NCI-H748 treated with DMSO at 0.1 percent for 48 hours (cell line): ENCODE results near the gene MTUS2.
A peak's percentile ranks its signal among the peaks of the same experiment; 100 is the strongest.

Experiments
- DNase-seq: peaks from one replicate; lab custom pipeline; 2025; lab: John Stamatoyannopoulos, UW

Gene MTUS2

GRCh38 chr13:29507356-29507755, 687.2 kb downstream of the MTUS2 start:
- DNase-seq, result no peak

GRCh38 chr13:29508130-29508875, 688.2 kb downstream of the MTUS2 start:
- peak; percentile 91 for DNase-seq

DNA sequence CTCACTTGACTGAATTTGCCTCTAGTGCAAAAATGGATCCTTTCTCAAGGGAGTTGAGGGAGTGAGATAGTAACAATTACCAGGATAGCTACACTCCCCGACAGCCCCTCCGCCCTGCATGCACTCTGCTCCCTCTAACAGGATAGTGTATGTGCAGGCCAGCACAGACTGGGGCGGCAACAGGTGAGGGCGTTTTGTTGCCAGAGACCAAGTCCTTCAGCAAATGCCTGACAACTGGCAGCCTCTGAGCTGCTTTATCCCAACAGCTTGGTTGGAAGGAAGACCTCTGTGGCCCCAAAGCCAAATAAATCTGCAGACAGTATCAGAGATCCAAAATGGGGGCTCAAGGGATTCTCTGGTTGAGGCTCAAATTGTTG, 688.7 kb downstream of the MTUS2 start:
- DNase-seq, result no peak

GRCh38 chr13:29509999-29510589, 690.0 kb downstream of the MTUS2 start:
- no peak for DNase-seq

DNA sequence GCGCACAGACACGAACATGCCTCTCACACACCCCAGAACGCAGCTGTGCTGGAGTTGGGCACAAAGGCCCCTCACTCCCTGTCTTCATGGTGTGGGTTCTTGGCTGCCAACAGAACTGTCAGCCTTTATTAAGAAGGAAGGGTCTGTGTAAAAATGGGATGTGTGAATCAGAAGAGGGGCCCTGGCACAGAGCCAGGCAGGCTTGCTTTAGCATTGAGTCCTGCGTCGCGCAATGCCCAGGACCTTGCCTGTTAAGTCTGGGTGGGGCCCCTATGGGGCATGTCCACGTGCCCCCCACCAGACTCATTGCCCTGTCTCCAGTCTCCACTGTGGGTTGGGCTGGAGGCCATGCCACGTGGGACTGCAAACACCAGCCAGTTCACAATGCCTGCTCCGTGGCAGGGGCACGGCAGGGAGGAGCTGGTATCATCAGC, 690.5 kb downstream of the MTUS2 start:
- DNase-seq, result no peak

DNA sequence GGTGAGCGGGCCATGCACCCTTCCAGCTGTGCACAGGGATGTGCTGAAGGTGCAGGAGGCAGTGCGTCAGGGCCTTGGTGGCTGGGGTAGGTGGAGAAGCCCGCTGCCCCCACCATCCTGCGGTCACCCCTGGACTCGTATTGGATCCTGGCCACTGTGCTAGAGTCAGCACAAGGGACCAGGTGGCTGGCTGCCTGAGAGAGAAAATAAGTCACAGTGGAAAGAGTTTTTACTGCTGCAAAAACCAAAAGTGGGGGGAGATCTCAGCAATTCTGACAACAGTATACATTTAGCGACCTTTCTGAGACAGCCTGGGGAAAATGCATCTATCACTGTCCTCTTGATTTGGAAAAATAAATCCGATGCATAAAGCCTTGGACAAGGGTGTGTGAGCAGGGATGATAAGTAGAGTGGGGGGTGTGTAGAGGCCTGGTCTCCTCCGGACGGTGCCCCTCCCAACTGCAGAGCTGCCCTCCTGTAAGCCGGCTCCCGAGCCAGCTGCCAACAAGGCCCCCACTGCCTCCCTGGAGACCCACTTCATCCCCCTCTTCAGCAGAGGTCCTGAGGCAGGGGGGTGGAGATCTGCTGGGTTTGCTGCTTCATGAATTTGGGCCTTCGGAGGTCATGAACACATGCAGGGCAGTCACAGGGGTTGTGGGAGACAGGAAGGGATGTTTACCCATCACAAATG, 691.1 kb downstream of the MTUS2 start:
- DNase-seq, result no peak

GRCh38 chr13:29511980-29512379, 691.8 kb downstream of the MTUS2 start:
- DNase-seq, result no peak

- DNase-seq, result no peak
These were observed 693.2 kb downstream of the MTUS2 start for GRCh38 chr13:29513002-29513980.

GRCh38 chr13:29513981-29514719, 694.0 kb downstream of the MTUS2 start:
- no peak for DNase-seq

DNA sequence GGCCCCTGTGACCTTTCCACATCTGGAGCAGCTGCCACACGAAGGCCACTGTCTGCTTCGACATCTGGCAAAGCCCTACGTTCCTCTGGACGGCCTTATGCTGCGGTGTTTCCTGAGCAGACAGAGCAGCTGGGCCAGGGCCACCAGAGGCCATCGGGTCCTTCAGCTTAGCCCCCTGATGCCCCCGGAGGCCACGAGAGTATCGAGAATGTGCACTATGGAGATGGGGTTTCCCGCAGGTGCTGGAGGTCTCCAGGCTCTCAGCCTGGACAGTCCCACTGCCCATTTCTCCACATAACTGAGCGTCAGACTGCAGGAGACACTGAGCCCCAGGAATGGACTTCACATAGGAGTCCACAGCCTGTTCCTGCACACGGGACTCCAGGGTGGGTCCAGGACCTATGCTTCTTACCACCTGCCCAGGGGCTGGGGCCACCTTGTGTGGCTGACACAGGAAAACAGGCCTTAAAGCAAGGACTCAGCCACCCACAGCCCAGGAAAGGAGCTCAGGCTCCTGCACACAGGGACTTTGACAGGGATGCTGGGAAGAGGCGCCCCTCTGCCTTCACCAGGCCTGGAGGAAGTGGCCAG, 694.7 kb downstream of the MTUS2 start:
- DNase-seq, result no peak

DNA sequence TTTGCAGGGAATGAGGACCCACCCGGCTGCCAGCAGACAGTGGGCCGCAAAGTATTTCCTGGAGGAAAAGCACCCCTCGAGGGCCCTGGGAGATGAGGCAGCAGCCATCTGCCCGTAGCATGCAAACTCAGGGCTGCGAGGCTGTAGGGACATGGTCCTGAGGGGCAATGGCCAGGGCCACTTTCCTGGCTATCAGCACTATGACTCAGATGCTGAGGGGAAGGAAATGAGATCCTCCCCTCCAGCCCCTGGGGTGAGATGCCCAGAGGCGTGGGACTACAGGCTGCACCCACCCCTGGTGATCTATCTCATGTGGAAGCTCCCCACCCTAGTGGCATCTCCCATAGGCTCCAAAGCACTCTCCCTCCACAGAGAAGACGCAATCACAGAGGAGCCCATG, 695.2 kb downstream of the MTUS2 start:
- no peak for DNase-seq

DNA sequence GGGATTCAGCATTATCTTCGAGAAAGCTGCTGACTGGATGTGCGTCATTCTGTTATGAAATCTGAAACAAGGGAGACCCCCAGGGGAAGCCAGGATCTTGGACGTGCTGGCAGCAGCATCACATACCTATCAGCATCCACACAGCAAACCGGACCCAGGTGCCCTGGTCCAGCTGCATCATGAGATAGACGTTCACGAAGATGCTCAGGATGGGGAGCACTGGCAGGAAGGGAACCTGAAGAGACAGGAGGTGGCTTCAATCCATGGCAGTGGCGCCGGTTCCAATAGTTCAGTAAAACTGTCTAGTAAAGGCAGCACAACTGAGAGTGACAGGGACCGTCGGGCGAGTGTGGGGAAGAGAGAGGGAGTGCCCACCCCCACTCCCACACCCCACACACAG, 695.9 kb downstream of the MTUS2 start:
- no peak for DNase-seq

DNA sequence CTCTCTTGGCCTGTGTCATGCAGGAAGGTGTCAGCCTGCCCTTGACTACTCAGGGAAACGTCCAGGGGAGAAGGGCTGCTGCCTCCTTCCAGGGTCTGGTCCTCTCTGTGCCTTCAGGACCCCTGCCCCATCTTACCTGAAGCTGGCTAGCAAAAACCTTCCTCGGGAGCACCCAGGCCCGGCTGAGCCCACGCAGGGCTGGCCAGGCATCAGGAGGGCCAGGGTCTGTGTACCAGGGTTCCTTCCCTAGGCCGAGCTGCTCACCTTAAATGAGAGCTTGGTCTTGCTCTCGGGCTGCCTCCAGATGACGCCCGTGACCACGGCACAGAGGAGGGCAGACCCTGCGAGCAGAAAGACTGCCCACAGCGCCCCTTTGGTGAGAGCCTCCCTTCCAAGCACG, 696.7 kb downstream of the MTUS2 start:
- DNase-seq, result no peak

DNA sequence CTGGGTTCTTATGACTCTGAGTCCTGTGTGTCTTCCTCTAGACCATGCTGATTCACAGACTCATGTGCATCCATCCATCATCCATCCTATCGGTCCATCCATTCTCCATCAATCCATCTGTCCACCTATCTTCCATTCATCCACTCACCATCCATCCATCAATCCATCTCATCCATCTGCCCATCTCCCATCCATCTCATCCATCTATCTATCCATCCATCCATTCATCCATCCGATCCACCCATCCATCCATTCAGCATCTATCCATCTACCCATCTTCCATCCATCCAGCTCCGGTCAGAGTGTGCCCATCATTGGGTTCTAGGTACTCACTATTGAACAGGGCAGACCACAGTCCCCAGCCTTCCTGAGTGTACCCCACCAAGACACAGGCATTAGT, 699.8 kb downstream of the MTUS2 start:
- DNase-seq, result no peak

DNA sequence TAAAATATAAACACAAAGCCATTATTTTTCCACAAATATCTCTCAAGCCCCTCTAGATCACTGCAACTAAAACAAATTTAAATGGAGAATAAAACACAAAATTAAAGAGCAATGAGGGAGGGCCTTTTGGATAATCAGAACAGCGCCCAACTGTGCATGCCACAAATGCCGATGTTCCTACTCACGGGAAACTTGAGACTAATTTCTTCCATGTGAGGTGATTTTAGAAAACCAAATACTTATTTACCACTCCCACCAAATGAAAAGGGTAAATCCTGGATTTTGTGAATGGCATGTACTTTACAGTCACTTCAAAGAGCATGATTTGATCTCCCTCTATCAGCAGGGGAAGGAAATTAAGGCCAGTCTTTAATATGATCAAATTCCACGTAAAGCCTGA, 700.5 kb downstream of the MTUS2 start:
- DNase-seq, result no peak

GRCh38 chr13:29521336-29521735, 701.2 kb downstream of the MTUS2 start:
- no peak for DNase-seq

- no peak for DNase-seq
These were observed 702.0 kb downstream of the MTUS2 start for GRCh38 chr13:29522044-29522685.

DNA sequence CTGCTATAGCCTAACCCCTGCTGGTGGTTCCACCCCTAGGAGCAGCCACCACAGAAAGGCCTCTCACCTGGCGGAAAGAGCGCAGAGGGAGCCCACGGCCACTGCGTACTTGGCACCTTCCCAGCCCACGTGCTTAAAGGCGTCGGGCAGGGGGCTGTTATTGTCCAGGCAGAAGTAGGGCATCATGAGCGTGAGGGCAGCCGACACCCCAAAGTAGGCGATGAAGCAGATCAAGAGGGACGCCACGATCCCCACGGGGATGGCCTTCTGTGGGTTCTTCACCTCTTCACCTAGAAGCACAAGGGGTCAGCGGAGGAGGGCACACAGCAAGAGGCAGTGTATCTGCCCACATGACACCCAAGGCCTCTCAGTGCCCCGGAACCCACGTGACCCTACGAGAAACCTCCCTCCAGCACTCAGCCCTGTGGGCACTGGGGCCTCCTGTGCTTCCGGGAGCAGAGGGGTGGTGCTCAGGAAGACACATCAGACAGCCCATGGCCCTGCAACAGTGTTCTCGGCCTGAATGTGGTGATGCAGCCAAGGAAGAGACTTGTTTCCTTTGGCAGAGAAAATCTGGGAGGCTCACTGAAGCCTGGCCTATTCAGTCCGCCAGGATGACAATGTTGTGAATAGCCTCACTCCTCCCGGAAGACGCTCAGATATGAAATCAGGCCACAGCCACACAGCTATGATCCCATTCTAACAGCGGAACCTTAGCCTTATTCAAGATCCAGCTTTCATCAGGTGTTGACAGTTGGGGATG, 703.2 kb downstream of the MTUS2 start:
- DNase-seq, result no peak

DNA sequence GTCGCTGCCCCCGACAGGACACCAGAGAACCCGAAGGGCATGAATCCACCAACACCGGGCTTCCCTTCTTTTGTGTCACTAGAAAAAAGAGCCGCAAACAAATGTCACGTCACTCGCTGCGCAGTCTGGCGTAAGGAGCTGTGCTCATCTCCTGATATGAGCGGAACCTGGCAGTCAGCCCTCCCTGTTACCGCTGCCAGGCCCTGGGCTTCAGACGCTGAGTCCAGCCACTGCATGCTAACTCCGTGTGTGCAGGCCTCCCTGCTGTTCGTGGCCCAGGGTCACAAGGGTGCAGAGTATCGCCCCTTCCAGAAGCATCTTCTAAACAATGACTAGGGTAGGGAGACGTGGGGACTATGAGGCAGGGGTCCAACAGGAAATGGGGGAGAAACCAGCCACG, 704.0 kb downstream of the MTUS2 start:
- no peak for DNase-seq

- no peak for DNase-seq
These were observed 704.5 kb downstream of the MTUS2 start for GRCh38 chr13:29524641-29525040.
